ENCODE measurements around the gene GNAQ.

GRCh38 chr9:78033870-78034269 is 2.3 kb upstream of the GNAQ start:
- TF ChIP-seq CTCF (IDR thresholded peaks at IDR 0.05; ENCODE audit: low read depth, low read length, poor library complexity, severe bottlenecking): no peak
- TF ChIP-seq EZH2phosphoT487 (IDR thresholded peaks at IDR 0.05; ENCODE audit: borderline replicate concordance, low read length): no peak

All from DOHH2 (cell line).